Gastroesophageal sphincter (tissue), 3 donors: ENCODE measurements around the gene PTPRN2.

Experiments used
- CTCF ChIP-seq, 4 experiments: fragments of 200-600 bp in 2 of 4; fragments of 450-650 bp in 2 of 4; sonication (generic) in 1 of 4; IDR thresholded peaks; one replicate each; pipeline ENCODE4 v1.5.1; 2017 to 2019; ENCODE audit warnings: antibody characterized with exemption in 4 of 4, mild to moderate bottlenecking in 2 of 4, moderate library complexity in 2 of 4
- EP300 ChIP-seq: sonication (generic); formaldehyde crosslinking; IDR thresholded peaks from one replicate; pipeline ENCODE4 v1.6.1; 2017; ENCODE audit warnings: antibody characterized with exemption, mild to moderate bottlenecking
- POLR2A ChIP-seq, 2 donors: fragments of 450-650 bp; IDR thresholded peaks; one replicate each; pipeline ENCODE4 v1.6.1; 2017; ENCODE audit warnings: antibody characterized with exemption in 2 of 2, mild to moderate bottlenecking in 2 of 2, moderate library complexity in 1 of 2

- TF ChIP-seq CTCF (IDR thresholded peaks at IDR 0.05) (no peak), EP300 (no peak), POLR2A (IDR thresholded peaks at IDR 0.05) (no peak)
Measured at GRCh38 chr7:157558061-157558460, 1029.6 kb downstream of the PTPRN2 start.
